HCT116 (cell line): ENCODE results near the gene PFKFB2. TPM values are rescaled to one million over a fixed set of nuclear protein-coding genes. Genes with fewer than 3 reads are reported as not detected.
A peak's percentile ranks its signal among the peaks of the same experiment; 100 is the strongest.

ENCODE experiments used
- ATAC-seq: fragments of 200-7000 bp; cut with Tn5 transposase; 2 replicates; pipeline ENCODE4 v1.9.1; 2020; ENCODE audit warnings: mild to moderate bottlenecking, moderate library complexity
- BruUV-seq: library from RNA; stranded (reverse); fragments of 400-500 nt; replicated peaks from 2 replicates; lab custom pipeline; 2021; lab: Mats Ljungman, UMichigan
- CTCF ChIA-PET: fragments of 300-600 bp; sonication (Branson Sonifier 250); formaldehyde crosslinking; loops from one replicate; lab custom pipeline; 2021; ENCODE audit warnings: antibody characterized with exemption; lab: Charles Lee
- POLR2A ChIA-PET: fragments of 300-600, 350-600 bp; sonication (Branson Sonifier 250); formaldehyde crosslinking; loops from one replicate; lab custom pipeline; 2021; ENCODE audit warnings: antibody characterized with exemption; lab: Charles Lee
- RAD21 ChIA-PET, 2 experiments: fragments of 300-600 bp; sonication (Branson Sonifier 250); formaldehyde crosslinking; loops; one replicate each; lab custom pipeline; 2023; ENCODE audit warnings: low total read pairs in 2 of 2; ENCODE audit not compliant: uncharacterized antibody in 2 of 2, unreplicated experiment in 2 of 2, low non-redundant PET in 1 of 2; lab: Charles Lee
- DNase-seq: peaks from one replicate; pipeline ENCODE4 v3.0.0-alpha.2; 2010; ENCODE audit warnings: low read depth, low spot score
- H2AFZ ChIP-seq: fragments of 200-600 bp; shearing (Covaris generic), sonication (generic); 2 replicates; pipeline ENCODE4 v1.6.1; 2017; ENCODE audit warnings: low read depth, mixed run types, mixed read lengths, antibody characterized with exemption, low read length; ENCODE audit not compliant: poor library complexity, severe bottlenecking
- H3K27ac ChIP-seq: 2 replicates; pipeline ENCODE4 v1.5.1; 2012; ENCODE audit warnings: low read depth, low read length
- H3K27me3 ChIP-seq: fragments of 200-600 bp; sonication (generic); 2 replicates; pipeline ENCODE4 v1.6.1; 2016; ENCODE audit warnings: mixed run types, low read length, mixed read lengths; ENCODE audit not compliant: insufficient read depth
- H3K36me3 ChIP-seq, 2 experiments: fragments of 200-500 bp in 1 of 2; fragments of 200-600 bp in 1 of 2; sonication (Bioruptor generic) in 1 of 2; sonication (generic) in 1 of 2; 2 replicates each; pipeline versions ENCODE4 v1.5.1 to v1.6.1; 2014 to 2016; ENCODE audit warnings: low read length in 2 of 2, inconsistent platforms in 1 of 2, mixed read lengths in 1 of 2, mixed run types in 1 of 2; ENCODE audit not compliant: insufficient read depth in 2 of 2, control insufficient read depth in 1 of 2
- H3K4me1 ChIP-seq, 2 experiments: fragments of 200-600 bp in 1 of 2; sonication (generic) in 1 of 2; 2 replicates each; pipeline versions ENCODE4 v1.5.1 to v1.6.1; 2012 to 2017; ENCODE audit warnings: low read length in 2 of 2, inconsistent platforms in 1 of 2, mild to moderate bottlenecking in 1 of 2, mixed read lengths in 1 of 2, mixed run types in 1 of 2, moderate library complexity in 1 of 2; ENCODE audit not compliant: insufficient read depth in 2 of 2, control insufficient read depth in 1 of 2
- H3K4me2 ChIP-seq: fragments of 200-600 bp; sonication (generic); 2 replicates; pipeline ENCODE4 v1.6.1; 2017; ENCODE audit warnings: mixed run types, low read length, mixed read lengths
- H3K4me3 ChIP-seq, 2 experiments: fragments of 200-600 bp in 1 of 2; sonication (generic) in 1 of 2; replicated peaks in 1 of 2; 2 replicates each; pipeline ENCODE4 v1.5.1; 2011 to 2016; ENCODE audit warnings: low read length in 2 of 2, control low read depth in 1 of 2, low read depth in 1 of 2, mild to moderate bottlenecking in 1 of 2, mixed read lengths in 1 of 2, mixed run types in 1 of 2
- H3K79me2 ChIP-seq: fragments of 200-600 bp; sonication (generic); 2 replicates; pipeline ENCODE4 v1.6.1; 2017; ENCODE audit warnings: mild to moderate bottlenecking, mixed run types, low read length, moderate library complexity, mixed read lengths; ENCODE audit not compliant: insufficient read depth
- H3K9ac ChIP-seq: fragments of 200-600 bp; sonication (generic); 2 replicates; pipeline ENCODE4 v1.6.1; 2016; ENCODE audit warnings: low read length, mixed read lengths
- H3K9me2 ChIP-seq: fragments of 200-600 bp; sonication (generic), shearing (Covaris generic); 2 replicates; pipeline ENCODE4 v1.6.1; 2017; ENCODE audit warnings: mixed run types, mild to moderate bottlenecking, moderate library complexity; ENCODE audit not compliant: insufficient read depth
- H3K9me3 ChIP-seq, 2 experiments: fragments of 200-500 bp in 1 of 2; fragments of 200-600 bp in 1 of 2; sonication (Bioruptor generic) in 1 of 2; sonication (generic) in 1 of 2; 2 replicates each; pipeline ENCODE4 v1.6.1; 2014 to 2017; ENCODE audit warnings: low read length in 2 of 2, mixed read lengths in 2 of 2, inconsistent platforms in 1 of 2, low read depth in 1 of 2, mild to moderate bottlenecking in 1 of 2, mixed run types in 1 of 2, moderate library complexity in 1 of 2; ENCODE audit not compliant: control insufficient read depth in 1 of 2, insufficient read depth in 1 of 2
- H4K20me1 ChIP-seq: fragments of 200-600 bp; sonication (generic), shearing (Covaris generic); 2 replicates; pipeline ENCODE4 v1.6.1; 2017; ENCODE audit warnings: mixed run types, mild to moderate bottlenecking, moderate library complexity; ENCODE audit not compliant: insufficient read depth
- ATF3 ChIP-seq: IDR thresholded peaks from 2 replicates; pipeline ENCODE4 v1.6.1; 2012
- CTCF ChIP-seq, 3 experiments: fragments of 200-600 bp in 1 of 3; sonication (generic) in 1 of 3; IDR thresholded peaks in 2 of 3; conservative IDR thresholded peaks in 1 of 3; 2 replicates each; pipeline ENCODE4 v1.5.1; 2012 to 2017; ENCODE audit warnings: low read depth in 2 of 3, low read length in 2 of 3, antibody characterized with exemption in 1 of 3, borderline replicate concordance in 1 of 3, control low read depth in 1 of 3, mild to moderate bottlenecking in 1 of 3, mixed read lengths in 1 of 3, mixed run types in 1 of 3, moderate library complexity in 1 of 3; ENCODE audit not compliant: insufficient read depth in 1 of 3
- EGR1 ChIP-seq: IDR thresholded peaks from 2 replicates; pipeline ENCODE4 v1.6.1; 2012; ENCODE audit warnings: low read depth
- ELF1 ChIP-seq: IDR thresholded peaks from 2 replicates; pipeline ENCODE4 v1.6.1; 2012; ENCODE audit warnings: low read depth, borderline replicate concordance
- EZH2phosphoT487 ChIP-seq: fragments of 200-600 bp; IDR thresholded peaks from 2 replicates; pipeline ENCODE4 v1.6.1; 2018; ENCODE audit warnings: antibody characterized with exemption, borderline replicate concordance
- JUND ChIP-seq: IDR thresholded peaks from 2 replicates; pipeline ENCODE4 v1.6.1; 2012
- MAX ChIP-seq: IDR thresholded peaks from 2 replicates; pipeline ENCODE4 v1.6.1; 2012
- POLR2AphosphoS5 ChIP-seq: IDR thresholded peaks from 2 replicates; pipeline ENCODE4 v1.6.1; 2011; ENCODE audit warnings: mild to moderate bottlenecking, low read depth, low read length, moderate library complexity
- SIN3A ChIP-seq: IDR thresholded peaks from 2 replicates; pipeline ENCODE4 v1.6.1; 2012; ENCODE audit warnings: low read depth
- TCF7L2 ChIP-seq: IDR thresholded peaks from 2 replicates; pipeline ENCODE4 v1.7.0; 2011; ENCODE audit warnings: borderline replicate concordance, inconsistent platforms; ENCODE audit not compliant: insufficient read depth, insufficient read length; ENCODE audit errors: extremely low read depth
- ZBTB33 ChIP-seq: IDR thresholded peaks from 2 replicates; pipeline ENCODE4 v1.6.1; 2011; ENCODE audit warnings: mild to moderate bottlenecking, low read length, moderate library complexity; ENCODE audit not compliant: insufficient replicate concordance; ENCODE audit errors: extremely low read depth
- ZFX ChIP-seq: fragments of 450-650 bp; IDR thresholded peaks from 2 replicates; pipeline ENCODE4 v1.6.1; 2017
- intact Hi-C: fragments of 100-400 bp; cut with micrococcal nuclease; formaldehyde crosslinking; loops from 2 replicates; pipeline ENCODE4 v1.10.0; 2022
- total RNA-seq: library from RNA; stranded (reverse); gene quantifications from one replicate; pipeline ENCODE4 v1.2.1, GENCODE V29; 2021; ENCODE audit not compliant: unreplicated experiment

Gene PFKFB2
- total RNA-seq, 1 experiment from 2014 or later = 13.9 TPM

- no peak for DNase-seq
- H3K79me2 ChIP-seq = no peaks in the 10 kb centered on the region; the same call in 1 of the 2 replicates
- H3K36me3 ChIP-seq = no peaks in the 10 kb centered on the region
- no peaks in the 10 kb centered on the region for H3K27me3 ChIP-seq
- POLR2A ChIA-PET = no interaction called here
- TF ChIP-seq EGR1 = no peak
- no peak for TF ChIP-seq ATF3
- no peak for TF ChIP-seq MAX
- no peak for TF ChIP-seq SIN3A
- no peak for TF ChIP-seq ELF1
- no peak for TF ChIP-seq EZH2phosphoT487
- H3K9ac ChIP-seq = no peak overlapping the region
- H3K9me3 ChIP-seq = no peaks in the 10 kb centered on the region
- BruUV-seq = no TSS peak
- no peak for ATAC-seq
- RAD21 ChIA-PET = no interaction called here
- no peak overlapping the region for H2AFZ ChIP-seq
- intact Hi-C loops = no loop called here
- peaks cover 16 to 52% of the 10 kb centered on the region in 2 experiments for H3K4me1 ChIP-seq
- H3K27ac ChIP-seq = no peak overlapping the region
- no peak overlapping the region for H3K4me3 ChIP-seq
- H3K4me2 ChIP-seq = no peak overlapping the region
- H3K9me2 ChIP-seq = no peaks in the 10 kb centered on the region
- CTCF ChIA-PET = no interaction called here
- no peaks in the 10 kb centered on the region for H4K20me1 ChIP-seq
Measured at GRCh38 chr1:207036865-207037264, 16.2 kb upstream of the PFKFB2 start.

- H4K20me1 ChIP-seq = no peaks in the 10 kb centered on the region
- peak; percentile 39; the same call in 1 of the 2 replicates for ATAC-seq
- ChIA-PET POLR2A (no interaction called here), RAD21 (no interaction called here), CTCF (interaction anchor here (1.0 to 1.4 kb wide), 2 partner anchors 10 to 358 kb away, joined by 3 to 8 read pairs; no protein-coding TSS in a partner anchor)
- no peaks in the 10 kb centered on the region for H3K36me3 ChIP-seq
- no TSS peak for BruUV-seq
- H3K9me3 ChIP-seq = no peaks in the 10 kb centered on the region
- H3K27me3 ChIP-seq = no peaks in the 10 kb centered on the region
- H3K9ac ChIP-seq = no peak overlapping the region
- H3K4me3 ChIP-seq = no peak overlapping the region
- H3K27ac ChIP-seq = no peak overlapping the region
- intact Hi-C loops = no loop called here
- H2AFZ ChIP-seq = no peak overlapping the region
- no peaks in the 10 kb centered on the region for H3K9me2 ChIP-seq
- H3K4me1 ChIP-seq = peaks cover 0 to 24% of the 10 kb centered on the region in 2 experiments; a peak in 2 of 4 replicates
- H3K79me2 ChIP-seq = peaks cover 11% of the 10 kb centered on the region
- no peak for DNase-seq
- H3K4me2 ChIP-seq = peak overlapping the region; percentile 33; the same call in 1 of the 2 replicates
- TF ChIP-seq JUND = no peak
- no peak for TF ChIP-seq ZFX
- no peak for TF ChIP-seq CTCF (IDR thresholded peaks at IDR 0.05 in 2 of 3, conservative IDR thresholded peaks at IDR 0.05 in 1 of 3; ENCODE audit: borderline replicate concordance in 1 of 3, insufficient read depth in 1 of 3, low read depth in 2 of 3, low read length in 2 of 3)
- no peak for TF ChIP-seq POLR2AphosphoS5
- TF ChIP-seq MAX = no peak
- TF ChIP-seq TCF7L2 = no peak
- no peak for TF ChIP-seq EGR1
- no peak for TF ChIP-seq EZH2phosphoT487
- TF ChIP-seq ATF3 = no peak
- no peak for TF ChIP-seq ZBTB33
- TF ChIP-seq SIN3A = no peak
Measured at GRCh38 chr1:207039380-207040180, 13.5 kb upstream of the PFKFB2 start.
